H1 (cell line): Measurements from ENCODE around the gene MPP4.

ENCODE experiments used
- CREB1 ChIP-seq: IDR thresholded peaks from 2 replicates; pipeline ENCODE4 v1.6.1; 2012; ENCODE audit warnings: inconsistent platforms
- CTCF ChIP-seq, 3 experiments: IDR thresholded peaks; 1 replicate in 2 of 3; 2 replicates in 1 of 3; pipeline versions ENCODE4 v1.5.1 to v1.6.1; 2011; ENCODE audit warnings: low read length in 3 of 3, mild to moderate bottlenecking in 3 of 3, inconsistent platforms in 2 of 3, low read depth in 1 of 3, moderate library complexity in 1 of 3; ENCODE audit not compliant: insufficient read depth in 1 of 3; ENCODE audit errors: control extremely low read depth in 1 of 3
- EGR1 ChIP-seq: IDR thresholded peaks from 2 replicates; pipeline ENCODE4 v1.6.1; 2011; ENCODE audit warnings: low read depth, low read length, borderline replicate concordance
- EP300 ChIP-seq, 2 experiments: IDR thresholded peaks; 1 replicate in 1 of 2; 2 replicates in 1 of 2; pipeline ENCODE4 v1.6.1; 2011 to 2012; ENCODE audit warnings: low read depth in 2 of 2, low read length in 2 of 2, mild to moderate bottlenecking in 2 of 2, borderline replicate concordance in 1 of 2, inconsistent platforms in 1 of 2, moderate library complexity in 1 of 2
- EZH2 ChIP-seq: fragments of 200-600 bp; sonication (generic); IDR thresholded peaks from 2 replicates; pipeline ENCODE4 v1.7.1; 2012; ENCODE audit warnings: low read depth, mild to moderate bottlenecking, moderate library complexity, low read length, inconsistent platforms; ENCODE audit not compliant: severe bottlenecking
- GABPA ChIP-seq: IDR thresholded peaks from 2 replicates; pipeline ENCODE4 v1.6.1; 2011; ENCODE audit warnings: mild to moderate bottlenecking, low read length, moderate library complexity, borderline replicate concordance; ENCODE audit not compliant: insufficient read depth
- HDAC6 ChIP-seq: IDR thresholded peaks from one replicate; pipeline ENCODE4 v1.7.1; 2012; ENCODE audit warnings: low read depth, mild to moderate bottlenecking, inconsistent platforms, low read length, moderate library complexity
- NANOG ChIP-seq: IDR thresholded peaks from 2 replicates; pipeline ENCODE4 v1.6.1; 2011; ENCODE audit warnings: low read length, low read depth, mild to moderate bottlenecking, inconsistent platforms; ENCODE audit not compliant: insufficient read depth, poor library complexity, severe bottlenecking
- RAD21 ChIP-seq, 2 experiments: IDR thresholded peaks in 1 of 2; conservative IDR thresholded peaks in 1 of 2; 2 replicates each; pipeline ENCODE4 v1.6.1; 2011; ENCODE audit warnings: low read depth in 2 of 2, low read length in 2 of 2, improper control_type of control experiment in 1 of 2, inconsistent platforms in 1 of 2, mild to moderate bottlenecking in 1 of 2, moderate library complexity in 1 of 2
- SIX5 ChIP-seq: IDR thresholded peaks from 2 replicates; pipeline ENCODE4 v1.6.1; 2011; ENCODE audit warnings: mild to moderate bottlenecking, low read depth, low read length
- SP1 ChIP-seq: IDR thresholded peaks from 2 replicates; pipeline ENCODE4 v1.6.1; 2011; ENCODE audit warnings: low read depth, low read length
- USF2 ChIP-seq: IDR thresholded peaks from 2 replicates; pipeline ENCODE4 v1.6.1; 2011; ENCODE audit warnings: low read length, improper control_type of control experiment

- TF ChIP-seq RAD21 (IDR thresholded peaks at IDR 0.05 in 1 of 2, conservative IDR thresholded peaks at IDR 0.05 in 1 of 2; ENCODE audit: low read depth in 2 of 2, low read length in 2 of 2) (no peak), NANOG (no peak), EGR1 (no peak), EZH2 (no peak), CTCF (IDR thresholded peaks at IDR 0.05; ENCODE audit: control extremely low read depth in 1 of 3, insufficient read depth in 1 of 3, low read depth in 1 of 3, low read length in 3 of 3) (no peak), USF2 (no peak), SP1 (no peak), HDAC6 (no peak), SIX5 (no peak), EP300 (IDR thresholded peaks at IDR 0.05; ENCODE audit: borderline replicate concordance in 1 of 2, low read depth in 2 of 2, low read length in 2 of 2) (no peak), GABPA (no peak), CREB1 (no peak)
Measured at GRCh38 chr2:201704536-201704935, 6.1 kb upstream of the MPP4 start.
